Measurements from ENCODE around the gene LINC01488. TPM values are rescaled to one million over a fixed set of nuclear protein-coding genes. Genes with fewer than 3 reads are reported as not detected.

Gene LINC01488
- total RNA-seq, 1 experiment from 2014 or later = not detected

DNA sequence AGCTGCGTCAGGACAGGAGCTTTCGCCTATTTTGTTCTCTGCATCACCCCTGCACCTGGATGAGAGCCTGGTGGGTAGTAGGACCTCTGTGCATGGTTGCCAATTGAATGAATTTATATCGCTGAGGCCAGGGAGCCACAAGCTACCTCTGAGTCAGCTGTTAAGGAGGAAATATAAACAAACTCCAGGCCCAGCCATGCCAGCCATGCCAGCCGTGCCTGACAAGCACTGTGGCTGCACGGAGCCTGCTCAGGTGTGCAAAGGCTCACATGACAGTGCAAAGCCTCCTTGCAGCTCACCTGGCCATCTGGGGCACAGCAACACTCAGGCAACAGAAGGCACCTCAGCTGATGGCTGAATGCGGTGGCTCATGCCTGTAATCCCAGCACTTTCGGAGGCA lies 33.7 kb upstream of the LINC01488 start:
- intact Hi-C loops (cut with micrococcal nuclease) = no loop called here
- no peak overlapping the region for H3K27ac ChIP-seq (ENCODE audit: low read depth, low read length)
- no peak for ATAC-seq
- no peaks in the 10 kb centered on the region for H3K9me2 ChIP-seq (ENCODE audit: insufficient read depth)
- RAD21 ChIA-PET (ENCODE audit: low non-redundant PET in 1 of 2, low total read pairs in 2 of 2, uncharacterized antibody in 2 of 2, unreplicated experiment in 2 of 2) = no interaction called here
- H3K27me3 ChIP-seq (ENCODE audit: insufficient read depth, low read length) = no peaks in the 10 kb centered on the region
- TF ChIP-seq MAX (IDR thresholded peaks at IDR 0.05) (no peak), POLR2A (IDR thresholded peaks at IDR 0.05; ENCODE audit: borderline replicate concordance, extremely low read depth, insufficient read depth, insufficient read length) (no peak), ELF1 (IDR thresholded peaks at IDR 0.05; ENCODE audit: borderline replicate concordance, low read depth) (no peak), ZBTB33 (IDR thresholded peaks at IDR 0.05; ENCODE audit: extremely low read depth, insufficient replicate concordance, low read length) (no peak), ZFX (IDR thresholded peaks at IDR 0.05) (no peak), FOSL1 (IDR thresholded peaks at IDR 0.05; ENCODE audit: low read depth) (no peak), EZH2phosphoT487 (IDR thresholded peaks at IDR 0.05; ENCODE audit: borderline replicate concordance) (no peak), EGR1 (IDR thresholded peaks at IDR 0.05; ENCODE audit: low read depth) (no peak), CBX3 (IDR thresholded peaks at IDR 0.05; ENCODE audit: low read depth) (no peak), SIN3A (IDR thresholded peaks at IDR 0.05; ENCODE audit: low read depth) (no peak), CEBPB (IDR thresholded peaks at IDR 0.05; ENCODE audit: low read depth) (no peak), SP1 (IDR thresholded peaks at IDR 0.05; ENCODE audit: low read depth) (no peak), POLR2AphosphoS5 (IDR thresholded peaks at IDR 0.05; ENCODE audit: low read depth, low read length) (no peak), JUND (IDR thresholded peaks at IDR 0.05) (no peak), EZH2 (IDR thresholded peaks at IDR 0.05) (no peak), YY1 (IDR thresholded peaks at IDR 0.05; ENCODE audit: extremely low read depth, insufficient replicate concordance, low read depth, low read length) (no peak), TCF7L2 (IDR thresholded peaks at IDR 0.05; ENCODE audit: borderline replicate concordance, extremely low read depth, insufficient read depth, insufficient read length) (no peak), ZNF274 (IDR thresholded peaks at IDR 0.05; ENCODE audit: low read depth, low read length) (no peak)
- TF ChIP-seq, protein P1, sequence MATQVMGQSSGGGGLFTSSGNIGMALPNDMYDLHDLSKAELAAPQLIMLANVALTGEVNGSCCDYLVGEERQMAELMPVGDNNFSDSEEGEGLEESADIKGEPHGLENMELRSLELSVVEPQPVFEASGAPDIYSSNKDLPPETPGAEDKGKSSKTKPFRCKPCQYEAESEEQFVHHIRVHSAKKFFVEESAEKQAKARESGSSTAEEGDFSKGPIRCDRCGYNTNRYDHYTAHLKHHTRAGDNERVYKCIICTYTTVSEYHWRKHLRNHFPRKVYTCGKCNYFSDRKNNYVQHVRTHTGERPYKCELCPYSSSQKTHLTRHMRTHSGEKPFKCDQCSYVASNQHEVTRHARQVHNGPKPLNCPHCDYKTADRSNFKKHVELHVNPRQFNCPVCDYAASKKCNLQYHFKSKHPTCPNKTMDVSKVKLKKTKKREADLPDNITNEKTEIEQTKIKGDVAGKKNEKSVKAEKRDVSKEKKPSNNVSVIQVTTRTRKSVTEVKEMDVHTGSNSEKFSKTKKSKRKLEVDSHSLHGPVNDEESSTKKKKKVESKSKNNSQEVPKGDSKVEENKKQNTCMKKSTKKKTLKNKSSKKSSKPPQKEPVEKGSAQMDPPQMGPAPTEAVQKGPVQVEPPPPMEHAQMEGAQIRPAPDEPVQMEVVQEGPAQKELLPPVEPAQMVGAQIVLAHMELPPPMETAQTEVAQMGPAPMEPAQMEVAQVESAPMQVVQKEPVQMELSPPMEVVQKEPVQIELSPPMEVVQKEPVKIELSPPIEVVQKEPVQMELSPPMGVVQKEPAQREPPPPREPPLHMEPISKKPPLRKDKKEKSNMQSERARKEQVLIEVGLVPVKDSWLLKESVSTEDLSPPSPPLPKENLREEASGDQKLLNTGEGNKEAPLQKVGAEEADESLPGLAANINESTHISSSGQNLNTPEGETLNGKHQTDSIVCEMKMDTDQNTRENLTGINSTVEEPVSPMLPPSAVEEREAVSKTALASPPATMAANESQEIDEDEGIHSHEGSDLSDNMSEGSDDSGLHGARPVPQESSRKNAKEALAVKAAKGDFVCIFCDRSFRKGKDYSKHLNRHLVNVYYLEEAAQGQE (IDR thresholded peaks at IDR 0.05; ENCODE audit: low read depth) = no peak
- H3K36me3 ChIP-seq (ENCODE audit: control insufficient read depth in 1 of 2, insufficient read depth in 2 of 2, low read length in 2 of 2) = no peaks in the 10 kb centered on the region
- no peak overlapping the region for H3K9ac ChIP-seq (ENCODE audit: low read length)
- CTCF ChIA-PET = no interaction called here
- H3K79me2 ChIP-seq (ENCODE audit: insufficient read depth, low read length) = no peaks in the 10 kb centered on the region
- H3K4me3 ChIP-seq (replicated peaks in 1 of 2; ENCODE audit: low read depth in 1 of 2, low read length in 2 of 2) = no peak overlapping the region
- H3K4me2 ChIP-seq (ENCODE audit: low read length) = no peak overlapping the region
- POLR2A ChIA-PET = no interaction called here
- H2AFZ ChIP-seq (ENCODE audit: low read depth, low read length, poor library complexity, severe bottlenecking) = no peak overlapping the region
- no peaks in the 10 kb centered on the region for H3K9me3 ChIP-seq (ENCODE audit: control insufficient read depth in 1 of 2, insufficient read depth in 1 of 2, low read depth in 1 of 2, low read length in 2 of 2)
- BruUV-seq (replicated peaks) = no TSS peak
- peaks cover 10 to 20% of the 10 kb centered on the region in 2 experiments for H3K4me1 ChIP-seq (ENCODE audit: control insufficient read depth in 1 of 2, insufficient read depth in 2 of 2, low read length in 2 of 2)
- no peaks in the 10 kb centered on the region for H4K20me1 ChIP-seq (ENCODE audit: insufficient read depth)
- no peak for DNase-seq (ENCODE audit: low read depth, low spot score)
